Smooth muscle cell (in vitro differentiated cells): ENCODE data around the gene POLR2A. TPM values are rescaled to one million over a fixed set of nuclear protein-coding genes. Genes with fewer than 3 reads are reported as not detected.
"Not testable (repeated sequence)": the region's sequence is repeated elsewhere in the genome, so short reads cannot be mapped to it uniquely, and the experiment has no call there.

Experiments used
- DNase-seq: peaks from one replicate; lab custom pipeline; 2025; ENCODE audit not compliant: unreplicated experiment; lab: John Stamatoyannopoulos, UW
- H2AFZ ChIP-seq: fragments of 200-600 bp; sonication (generic); 2 replicates; pipeline ENCODE4 v1.6.0; 2016; ENCODE audit warnings: antibody characterized with exemption, low read depth, mild to moderate bottlenecking
- H3F3A ChIP-seq: fragments of 200-600 bp; sonication (generic); 2 replicates; pipeline ENCODE4 v1.6.0; 2017; ENCODE audit warnings: antibody characterized with exemption, low read depth
- H3K27ac ChIP-seq: fragments of 200-600 bp; sonication (generic); 2 replicates; pipeline ENCODE4 v1.5.1; 2016; ENCODE audit warnings: low read depth, mild to moderate bottlenecking
- H3K27me3 ChIP-seq: fragments of 200-600 bp; sonication (generic); 2 replicates; pipeline ENCODE4 v1.6.1; 2016; ENCODE audit warnings: low read depth, mild to moderate bottlenecking
- H3K36me3 ChIP-seq: fragments of 200-600 bp; sonication (generic); 2 replicates; pipeline ENCODE4 v1.5.1; 2016; ENCODE audit warnings: low read depth
- H3K4me1 ChIP-seq: fragments of 200-600 bp; sonication (generic); 2 replicates; pipeline ENCODE4 v1.5.1; 2016; ENCODE audit warnings: low read depth
- H3K4me2 ChIP-seq: fragments of 200-600 bp; sonication (generic); 2 replicates; pipeline ENCODE4 v1.6.0; 2016; ENCODE audit warnings: mild to moderate bottlenecking
- H3K4me3 ChIP-seq: fragments of 200-600 bp; sonication (generic); 2 replicates; pipeline ENCODE4 v1.5.1; 2016; ENCODE audit warnings: mild to moderate bottlenecking
- H3K79me2 ChIP-seq: fragments of 200-600 bp; sonication (generic); 2 replicates; pipeline ENCODE4 v1.6.0; 2016; ENCODE audit warnings: low read depth, mild to moderate bottlenecking
- H3K9ac ChIP-seq: fragments of 200-600 bp; sonication (generic); 2 replicates; pipeline ENCODE4 v1.6.0; 2016; ENCODE audit warnings: low read depth
- H3K9me3 ChIP-seq: fragments of 200-600 bp; sonication (generic); replicated peaks from 2 replicates; pipeline ENCODE4 v1.5.1; 2016; ENCODE audit warnings: low read depth
- H4K20me1 ChIP-seq: fragments of 200-600 bp; sonication (generic); 2 replicates; pipeline ENCODE4 v1.6.0; 2016; ENCODE audit warnings: low read depth
- CTCF ChIP-seq: fragments of 200-600 bp; sonication (generic); IDR thresholded peaks from 2 replicates; pipeline ENCODE4 v1.5.1; 2017; ENCODE audit warnings: borderline replicate concordance, mild to moderate bottlenecking, antibody characterized with exemption; ENCODE audit not compliant: insufficient read depth, poor library complexity, severe bottlenecking
- WGBS: methylation state at CpG from one replicate; pipeline ENCODE4 v1.1.7; 2016; ENCODE audit warnings: low lambda C conversion rate; 5-methylcytosine and 5-hydroxymethylcytosine counted together
- polyA plus RNA-seq: library from polyadenylated mRNA; unstranded; fragments of >200 nt; fragmentation: Nextera tagmentation; extraction: Ambion mirVana; gene quantifications from 2 replicates; pipeline ENCODE4 v1.2.1, GENCODE V29; 2016
- total RNA-seq: library from RNA; depleted of rRNA; stranded (reverse); fragments of >200 nt; gene quantifications from 2 replicates; pipeline ENCODE4 v1.2.3, GENCODE V29; 2014

The POLR2A gene
- total and polyA plus RNA-seq, 2 experiments from 2014 or later: 72.0 to 80.2 TPM

- Histone ChIP-seq H4K20me1 (peaks cover 93% of the 10 kb centered on the region), H3K4me3 (no peak overlapping the region), H3K4me1 (no peaks in the 10 kb centered on the region), H3K27ac (no peak overlapping the region), H3F3A (no peaks in the 10 kb centered on the region), H3K4me2 (no peak overlapping the region), H2AFZ (no peak overlapping the region), H3K36me3 (no peaks in the 10 kb centered on the region), H3K79me2 (peaks cover 77% of the 10 kb centered on the region), H3K27me3 (no peaks in the 10 kb centered on the region), H3K9me3 (no peaks in the 10 kb centered on the region), H3K9ac (no peak overlapping the region)
- WGBS: 82% methylated on average over 12 of the region's 12 CpGs
- no peak for DNase-seq
- TF ChIP-seq CTCF: no peak
Observed at GRCh38 chr17:7468804-7469389, 15.3 kb upstream of the POLR2A start.

GRCh38 chr17:7469843-7470242 is 14.3 kb upstream of the POLR2A start:
- not testable (repeated sequence) for H3K36me3 ChIP-seq, H3K4me1 ChIP-seq, H3K27ac ChIP-seq, H2AFZ ChIP-seq, DNase-seq, H3F3A ChIP-seq, H3K4me3 ChIP-seq, H3K4me2 ChIP-seq, H3K9me3 ChIP-seq, H3K9ac ChIP-seq, H3K27me3 ChIP-seq
- Histone ChIP-seq H3K79me2 (peaks cover 86% of the 10 kb centered on the region), H4K20me1 (peaks cover 98% of the 10 kb centered on the region)
- 95% methylated on average over 12 of the region's 12 CpGs for WGBS

GRCh38 chr17:7470457-7470973 is 13.7 kb upstream of the POLR2A start:
- DNase-seq, H3K36me3 ChIP-seq, H3K9me3 ChIP-seq, H2AFZ ChIP-seq, H3K4me1 ChIP-seq, H3K27me3 ChIP-seq, H3K4me3 ChIP-seq, H3K4me2 ChIP-seq, H3K9ac ChIP-seq, H3F3A ChIP-seq, H3K27ac ChIP-seq: not testable (repeated sequence)
- WGBS: 94% methylated on average over 8 of the region's 8 CpGs
- peaks cover 100% of the 10 kb centered on the region for H4K20me1 ChIP-seq
- peaks cover 92% of the 10 kb centered on the region for H3K79me2 ChIP-seq

- no peaks in the 10 kb centered on the region for H3K9me3 ChIP-seq
- no peak for DNase-seq
- no peaks in the 10 kb centered on the region for H3K27me3 ChIP-seq
- peaks cover 6% of the 10 kb centered on the region for H3K4me1 ChIP-seq
- H3K79me2 ChIP-seq: peaks cover 98% of the 10 kb centered on the region
- H3K36me3 ChIP-seq: no peaks in the 10 kb centered on the region
- H3F3A ChIP-seq: peaks cover 7% of the 10 kb centered on the region
- no peak overlapping the region for H3K27ac ChIP-seq
- WGBS: 100% methylated on average over 2 of the region's 2 CpGs
- H3K4me3 ChIP-seq: no peak overlapping the region
- peaks cover 100% of the 10 kb centered on the region for H4K20me1 ChIP-seq
- TF ChIP-seq CTCF: no peak
- H3K4me2 ChIP-seq: no peak overlapping the region
- no peak overlapping the region for H3K9ac ChIP-seq
- H2AFZ ChIP-seq: no peak overlapping the region
Observed at GRCh38 chr17:7471729-7472128, 12.4 kb upstream of the POLR2A start.

GRCh38 chr17:7474767-7475166 is 9.4 kb upstream of the POLR2A start:
- Histone ChIP-seq H3K27ac (peak overlapping the region; percentile 96), H3F3A (peaks cover 15% of the 10 kb centered on the region)

More at GRCh38 chr17:7474767-7475166, 9.4 kb upstream of the POLR2A start:
- H2AFZ ChIP-seq, H3K27me3 ChIP-seq, H3K9ac ChIP-seq, H3K9me3 ChIP-seq, DNase-seq, H3K4me2 ChIP-seq, H3K4me3 ChIP-seq, H3K36me3 ChIP-seq: not testable (repeated sequence)
- 72% methylated on average over 8 of the region's 8 CpGs for WGBS
- peaks cover 14% of the 10 kb centered on the region for H3K4me1 ChIP-seq
- H4K20me1 ChIP-seq: peaks cover 86% of the 10 kb centered on the region
- H3K79me2 ChIP-seq: peaks cover 86% of the 10 kb centered on the region
